ENCODE data around the gene MYL12B.

The MYL12B gene

GRCh38 chr18:3234457-3234856 is 27.5 kb upstream of the MYL12B start:
- no peak overlapping the region for H3K4me3 ChIP-seq (ENCODE audit: low read depth, low read length)

GRCh38 chr18:3235846-3236245 is 26.1 kb upstream of the MYL12B start:
- H3K4me3 ChIP-seq (ENCODE audit: low read depth, low read length) = no peak overlapping the region

- no peak overlapping the region for H3K4me3 ChIP-seq (ENCODE audit: low read depth, low read length)
Observed at GRCh38 chr18:3236470-3236869, 25.5 kb upstream of the MYL12B start.

GRCh38 chr18:3238742-3239141 is 23.2 kb upstream of the MYL12B start:
- H3K4me3 ChIP-seq (ENCODE audit: low read depth, low read length) = no peak overlapping the region

- H3K4me3 ChIP-seq (ENCODE audit: low read depth, low read length) = no peak overlapping the region
Observed at GRCh38 chr18:3245185-3245564, 16.8 kb upstream of the MYL12B start.

- peak overlapping the region; percentile 31 for H3K4me3 ChIP-seq (ENCODE audit: low read depth, low read length)
Observed at GRCh38 chr18:3245853-3246634, 15.9 kb upstream of the MYL12B start.

GRCh38 chr18:3246635-3247239 is 15.2 kb upstream of the MYL12B start:
- peak overlapping the region; percentile 31 for H3K4me3 ChIP-seq (ENCODE audit: low read depth, low read length)

- H3K4me3 ChIP-seq (ENCODE audit: low read depth, low read length) = peak within 1 kb of the TSS; percentile 80
Observed at GRCh38 chr18:3247240-3248061, 14.5 kb upstream of the MYL12B start, which contains the start of gene MYL12A. Gene MYL12A (plus strand): TSS chr18:3247801. CDS start chr18:3253248, 5,447 bp downstream.

GRCh38 chr18:3248062-3248657 is 13.8 kb upstream of the MYL12B start:
- peak overlapping the region; percentile 80 for H3K4me3 ChIP-seq (ENCODE audit: low read depth, low read length)

GRCh38 chr18:3248658-3249359 is 13.1 kb upstream of the MYL12B start:
- H3K4me3 ChIP-seq (ENCODE audit: low read depth, low read length) = peak overlapping the region; percentile 80

- no peak overlapping the region for H3K4me3 ChIP-seq (ENCODE audit: low read depth, low read length)
Observed at GRCh38 chr18:3250237-3251107, 11.5 kb upstream of the MYL12B start.

- no peak overlapping the region for H3K4me3 ChIP-seq (ENCODE audit: low read depth, low read length)
Observed at GRCh38 chr18:3251249-3251962, 10.5 kb upstream of the MYL12B start.

GRCh38 chr18:3251963-3252277 is 10.0 kb upstream of the MYL12B start:
- H3K4me3 ChIP-seq (ENCODE audit: low read depth, low read length) = no peak overlapping the region

- no peak overlapping the region for H3K4me3 ChIP-seq (ENCODE audit: low read depth, low read length)
Observed at GRCh38 chr18:3252843-3253242, 9.1 kb upstream of the MYL12B start.

- no peak overlapping the region for H3K4me3 ChIP-seq (ENCODE audit: low read depth, low read length)
Observed at GRCh38 chr18:3254725-3255124, 7.2 kb upstream of the MYL12B start.

- no peak overlapping the region for H3K4me3 ChIP-seq (ENCODE audit: low read depth, low read length)
Observed at GRCh38 chr18:3255611-3256165, 6.2 kb upstream of the MYL12B start.

- no peak overlapping the region for H3K4me3 ChIP-seq (ENCODE audit: low read depth, low read length)
Observed at GRCh38 chr18:3256693-3257626, 5.0 kb upstream of the MYL12B start.

GRCh38 chr18:3257627-3258120 is 4.3 kb upstream of the MYL12B start:
- no peak overlapping the region for H3K4me3 ChIP-seq (ENCODE audit: low read depth, low read length)
